Panc1 (cell line): ENCODE results near the gene LRRC1. TPM values are rescaled to one million over a fixed set of nuclear protein-coding genes. Genes with fewer than 3 reads are reported as not detected.
A peak's percentile ranks its signal among the peaks of the same experiment; 100 is the strongest.

Experiments
- ATAC-seq: fragments of 200-7000 bp; cut with Tn5 transposase; 2 replicates; pipeline ENCODE4 v1.9.1; 2020; ENCODE audit warnings: mild to moderate bottlenecking, moderate library complexity
- BruUV-seq: library from RNA; stranded (reverse); fragments of 400-500 nt; replicated peaks from 2 replicates; lab custom pipeline; 2021; lab: Mats Ljungman, UMichigan
- CTCF ChIA-PET: fragments of 300-600 bp; sonication (Branson Sonifier 250); formaldehyde crosslinking; loops from one replicate; lab custom pipeline; 2022; ENCODE audit warnings: antibody characterized with exemption; lab: Charles Lee
- POLR2A ChIA-PET: fragments of 300-600 bp; sonication (Branson Sonifier 250); formaldehyde crosslinking; loops from one replicate; lab custom pipeline; 2022; ENCODE audit warnings: antibody characterized with exemption; lab: Charles Lee
- DNase-seq: peaks from one replicate; pipeline ENCODE4 v3.0.0-alpha.2; 2010; ENCODE audit warnings: low read depth, low spot score
- H3K27ac ChIP-seq: 2 replicates; pipeline ENCODE4 v1.5.1; 2011; ENCODE audit warnings: mild to moderate bottlenecking, low read length, inconsistent platforms
- H3K27me3 ChIP-seq: fragments of 200-500 bp; sonication (Bioruptor generic); 2 replicates; pipeline ENCODE4 v1.6.0; 2014; ENCODE audit warnings: low read length, inconsistent platforms; ENCODE audit not compliant: control insufficient read depth, insufficient read depth
- H3K36me3 ChIP-seq: fragments of 200-500 bp; sonication (Bioruptor generic); 2 replicates; pipeline ENCODE4 v1.5.1; 2014; ENCODE audit warnings: inconsistent platforms, mild to moderate bottlenecking, low read length, moderate library complexity; ENCODE audit not compliant: control insufficient read depth, insufficient read depth
- H3K4me1 ChIP-seq: 2 replicates; pipeline ENCODE4 v1.5.1; 2011; ENCODE audit warnings: inconsistent platforms, mild to moderate bottlenecking, low read length, moderate library complexity; ENCODE audit not compliant: control insufficient read depth, insufficient read depth
- H3K4me3 ChIP-seq, 2 experiments: 2 replicates each; pipeline ENCODE4 v1.5.1; 2011 to 2012; ENCODE audit warnings: low read depth in 2 of 2, low read length in 2 of 2, mild to moderate bottlenecking in 2 of 2, inconsistent platforms in 1 of 2, moderate library complexity in 1 of 2
- H3K9me3 ChIP-seq: fragments of 200-500 bp; sonication (Bioruptor generic); 2 replicates; pipeline ENCODE4 v1.5.1; 2014; ENCODE audit warnings: low read depth, mild to moderate bottlenecking, inconsistent platforms, low read length, moderate library complexity; ENCODE audit not compliant: control insufficient read depth, insufficient read depth
- CTCF ChIP-seq: fragments of 450-650 bp; IDR thresholded peaks from 2 replicates; pipeline ENCODE4 v1.5.1; 2017; ENCODE audit warnings: mild to moderate bottlenecking
- POLR2AphosphoS5 ChIP-seq: IDR thresholded peaks from 2 replicates; pipeline ENCODE4 v1.6.1; 2012; ENCODE audit warnings: mild to moderate bottlenecking, low read depth, low read length, moderate library complexity
- REST ChIP-seq, 2 experiments: IDR thresholded peaks; 2 replicates each; pipeline ENCODE4 v1.6.1; 2011 to 2012; ENCODE audit warnings: low read depth in 2 of 2, control low read depth in 1 of 2, low read length in 1 of 2, mild to moderate bottlenecking in 1 of 2, moderate library complexity in 1 of 2; ENCODE audit not compliant: insufficient read depth in 1 of 2
- SIN3A ChIP-seq: IDR thresholded peaks from 2 replicates; pipeline ENCODE4 v1.6.1; 2012; ENCODE audit warnings: low read depth, mild to moderate bottlenecking, low read length, moderate library complexity, borderline replicate concordance; ENCODE audit not compliant: insufficient read depth
- TCF7L2 ChIP-seq: IDR thresholded peaks from 2 replicates; pipeline ENCODE4 v1.6.1; 2011; ENCODE audit warnings: mild to moderate bottlenecking, low read depth, low read length, inconsistent platforms
- in situ Hi-C: cut with HindIII; loops from 2 replicates; pipeline ENCODE4 v1.10.0; 2016; ENCODE audit warnings: low sequenced_read_pairs, low pct_unique_long_range_greater_than_20kb
- intact Hi-C: fragments of 100-400 bp; cut with micrococcal nuclease; formaldehyde crosslinking; loops from one replicate; pipeline ENCODE4 v1.10.0; 2022; ENCODE audit not compliant: unreplicated experiment
- total RNA-seq: library from RNA; stranded (reverse); gene quantifications from one replicate; pipeline ENCODE4 v1.2.1, GENCODE V29; 2021; ENCODE audit not compliant: unreplicated experiment

LRRC1 gene
- total RNA-seq, 1 experiment from 2014 or later, result 13.8 TPM

- no TSS peak for BruUV-seq
Measured at GRCh38 chr6:53924821-53925422, 130.1 kb downstream of the LRRC1 start.

GRCh38 chr6:53925891-53926290 is 131.1 kb downstream of the LRRC1 start:
- ChIA-PET CTCF (no interaction called here), POLR2A (no interaction called here)
- Histone ChIP-seq H3K36me3 (no peaks in the 10 kb centered on the region), H3K27ac (no peak overlapping the region), H3K9me3 (no peaks in the 10 kb centered on the region), H3K4me3 (no peak overlapping the region), H3K27me3 (no peaks in the 10 kb centered on the region), H3K4me1 (no peaks in the 10 kb centered on the region)
- BruUV-seq, result no TSS peak
- in situ Hi-C loops (no loop called here), intact Hi-C loops (no loop called here)
- no peak for TF ChIP-seq TCF7L2
- TF ChIP-seq SIN3A, result no peak
- TF ChIP-seq CTCF, result no peak
- no peak for TF ChIP-seq POLR2AphosphoS5
- TF ChIP-seq REST (IDR thresholded peaks at IDR 0.05; ENCODE audit: insufficient read depth in 1 of 2, low read depth in 2 of 2, low read length in 1 of 2), result no peak
- DNase-seq, result no peak
- 0 out of 2 replicates have a peak, but pooled peaks have one; percentile 21 for ATAC-seq

More at GRCh38 chr6:53924821-53925422, 130.1 kb downstream of the LRRC1 start:
- no peak overlapping the region for H3K4me3 ChIP-seq
- H3K4me1 ChIP-seq, result no peaks in the 10 kb centered on the region
- H3K27ac ChIP-seq, result no peak overlapping the region
- DNase-seq (no peak), ATAC-seq (no peak)
- H3K27me3 ChIP-seq, result no peaks in the 10 kb centered on the region
- no peaks in the 10 kb centered on the region for H3K9me3 ChIP-seq
- ChIA-PET POLR2A (no interaction called here), CTCF (no interaction called here)
- intact Hi-C loops (no loop called here), in situ Hi-C loops (no loop called here)
- H3K36me3 ChIP-seq, result no peaks in the 10 kb centered on the region
- TF ChIP-seq TCF7L2, result no peak
- TF ChIP-seq CTCF, result no peak
- TF ChIP-seq SIN3A, result no peak
- no peak for TF ChIP-seq POLR2AphosphoS5
- no peak for TF ChIP-seq REST (IDR thresholded peaks at IDR 0.05; ENCODE audit: insufficient read depth in 1 of 2, low read depth in 2 of 2, low read length in 1 of 2)
